NB4 (cell line): ENCODE results near the gene SYNGR4.

ENCODE experiments used
- MYC ChIP-seq: IDR thresholded peaks from 2 replicates; pipeline ENCODE4 v1.6.1; 2011; ENCODE audit warnings: low read depth, low read length
- POLR2A ChIP-seq: IDR thresholded peaks from 2 replicates; pipeline ENCODE4 v1.6.1; 2011; ENCODE audit warnings: mild to moderate bottlenecking; ENCODE audit not compliant: insufficient read length; ENCODE audit errors: extremely low read depth
- TF ChIP-seq, protein P1 (sequence below): IDR thresholded peaks from one replicate; pipeline ENCODE4 v1.5.1; 2012; ENCODE audit warnings: low read depth, low read length
- TF ChIP-seq, protein P2 (sequence below): IDR thresholded peaks from 2 replicates; pipeline ENCODE4 v1.6.1; 2011; ENCODE audit warnings: low read depth, low read length

DNA sequence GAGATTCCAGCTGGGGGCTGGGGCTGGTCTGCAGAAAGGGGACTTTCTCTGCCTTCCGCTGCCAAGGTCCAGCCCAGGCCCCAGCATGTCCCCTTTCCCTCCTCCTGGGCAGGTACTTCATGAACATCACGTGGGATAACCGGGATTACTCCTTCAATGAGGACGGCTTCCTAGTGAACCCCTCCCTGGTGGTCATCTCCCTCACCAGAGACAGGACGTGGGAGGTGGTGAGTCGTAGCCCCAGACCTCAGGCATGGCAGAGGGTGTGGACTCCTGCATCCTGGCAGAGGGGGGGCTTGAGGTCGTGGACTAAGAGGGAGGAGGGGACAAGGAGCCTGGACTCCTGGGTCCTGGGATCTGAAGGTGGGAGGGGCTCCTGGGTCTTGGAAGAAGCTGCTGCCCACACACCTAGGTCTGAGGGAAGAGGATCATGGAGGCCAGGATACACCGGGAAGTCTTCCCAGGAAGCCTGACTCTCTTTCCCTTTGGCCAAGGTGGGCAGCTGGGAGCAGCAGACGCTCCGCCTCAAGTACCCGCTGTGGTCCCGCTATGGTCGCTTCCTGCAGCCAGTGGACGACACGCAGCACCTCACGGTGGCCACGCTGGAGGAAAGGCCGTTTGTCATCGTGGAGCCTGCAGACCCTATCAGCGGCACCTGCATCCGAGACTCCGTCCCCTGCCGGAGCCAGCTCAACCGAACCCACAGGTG, 49.9 kb downstream of the SYNGR4 start:
- TF ChIP-seq, protein P1, sequence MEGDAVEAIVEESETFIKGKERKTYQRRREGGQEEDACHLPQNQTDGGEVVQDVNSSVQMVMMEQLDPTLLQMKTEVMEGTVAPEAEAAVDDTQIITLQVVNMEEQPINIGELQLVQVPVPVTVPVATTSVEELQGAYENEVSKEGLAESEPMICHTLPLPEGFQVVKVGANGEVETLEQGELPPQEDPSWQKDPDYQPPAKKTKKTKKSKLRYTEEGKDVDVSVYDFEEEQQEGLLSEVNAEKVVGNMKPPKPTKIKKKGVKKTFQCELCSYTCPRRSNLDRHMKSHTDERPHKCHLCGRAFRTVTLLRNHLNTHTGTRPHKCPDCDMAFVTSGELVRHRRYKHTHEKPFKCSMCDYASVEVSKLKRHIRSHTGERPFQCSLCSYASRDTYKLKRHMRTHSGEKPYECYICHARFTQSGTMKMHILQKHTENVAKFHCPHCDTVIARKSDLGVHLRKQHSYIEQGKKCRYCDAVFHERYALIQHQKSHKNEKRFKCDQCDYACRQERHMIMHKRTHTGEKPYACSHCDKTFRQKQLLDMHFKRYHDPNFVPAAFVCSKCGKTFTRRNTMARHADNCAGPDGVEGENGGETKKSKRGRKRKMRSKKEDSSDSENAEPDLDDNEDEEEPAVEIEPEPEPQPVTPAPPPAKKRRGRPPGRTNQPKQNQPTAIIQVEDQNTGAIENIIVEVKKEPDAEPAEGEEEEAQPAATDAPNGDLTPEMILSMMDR = no peak
- TF ChIP-seq POLR2A (no peak), MYC (no peak)
- TF ChIP-seq, protein P2, sequence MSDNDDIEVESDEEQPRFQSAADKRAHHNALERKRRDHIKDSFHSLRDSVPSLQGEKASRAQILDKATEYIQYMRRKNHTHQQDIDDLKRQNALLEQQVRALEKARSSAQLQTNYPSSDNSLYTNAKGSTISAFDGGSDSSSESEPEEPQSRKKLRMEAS = no peak
